SKM-1 treated with dmso at 0.1 percent for 144 hours (cell line): ENCODE results near the gene DLGAP4.
"Not testable (repeated sequence)": the region's sequence is repeated elsewhere in the genome, so short reads cannot be mapped to it uniquely, and the experiment has no call there.

Source experiments
- DNase-seq: peaks from one replicate; lab custom pipeline; 2025; ENCODE audit not compliant: unreplicated experiment; lab: John Stamatoyannopoulos, UW

Gene DLGAP4

DNA sequence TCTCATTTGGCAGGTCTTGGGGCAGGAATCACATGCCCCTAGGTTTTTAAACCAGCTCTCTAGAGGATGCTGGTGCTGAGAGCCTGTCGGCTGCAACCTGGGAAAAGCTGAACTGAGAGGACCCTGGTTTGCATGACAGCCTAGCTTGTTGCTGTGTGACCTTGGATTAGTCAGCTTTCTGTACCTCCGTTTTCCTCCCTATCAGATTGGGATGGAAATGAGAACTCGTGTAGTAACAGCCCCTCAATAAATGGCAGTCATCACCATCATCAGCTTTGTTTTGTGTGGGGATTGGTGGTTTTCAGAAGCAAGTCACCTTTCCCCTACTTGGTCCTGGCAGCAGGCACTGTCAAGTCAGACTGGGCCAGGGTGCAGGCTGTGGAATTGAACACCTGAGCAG is 159.9 kb downstream of the DLGAP4 start:
- no peak for DNase-seq

DNA sequence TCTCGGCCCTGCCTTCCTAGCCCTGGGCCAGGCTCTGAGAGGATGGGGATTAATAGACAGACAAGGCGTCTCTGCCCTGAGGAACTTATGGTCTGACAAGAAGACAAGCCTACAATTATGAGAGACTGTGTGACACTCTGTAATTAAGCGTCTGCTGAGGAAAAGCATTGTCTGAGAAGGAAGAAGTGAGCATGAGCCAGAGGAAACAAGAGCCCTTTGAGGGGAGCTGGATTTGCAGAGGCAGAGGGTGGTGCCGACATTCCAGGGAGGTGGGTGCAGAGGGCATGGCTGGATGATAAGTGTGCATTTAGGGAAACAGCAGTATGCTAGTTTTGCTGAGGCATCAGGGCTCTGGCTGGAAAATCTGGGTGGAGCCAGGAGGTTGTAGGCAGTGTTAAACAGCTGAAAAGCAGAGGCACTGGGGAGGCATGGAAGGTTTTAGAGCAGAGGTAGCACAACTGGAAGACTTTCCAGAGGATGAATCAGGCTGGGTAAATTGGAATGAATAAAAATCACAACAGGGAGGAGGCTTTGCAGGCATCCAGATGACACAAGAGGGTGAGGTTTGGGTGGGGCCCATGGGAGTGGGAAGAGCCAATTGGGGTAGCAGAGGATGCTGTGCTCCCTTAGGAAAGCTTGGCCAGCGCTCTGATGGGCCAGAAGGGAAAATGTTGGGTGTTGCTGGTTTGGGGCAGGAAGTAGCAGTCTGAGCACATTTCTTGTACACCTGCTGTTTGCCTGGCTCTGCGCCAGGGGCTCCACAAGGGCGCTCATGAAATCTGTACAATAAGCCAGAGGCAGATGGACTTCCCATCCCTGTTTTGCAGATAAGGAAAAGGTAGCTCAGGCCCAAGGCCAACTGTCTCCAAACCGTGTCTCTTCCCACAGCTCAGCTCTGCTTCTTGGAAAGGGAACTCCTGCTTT is 161.2 kb downstream of the DLGAP4 start:
- no peak for DNase-seq

DNA sequence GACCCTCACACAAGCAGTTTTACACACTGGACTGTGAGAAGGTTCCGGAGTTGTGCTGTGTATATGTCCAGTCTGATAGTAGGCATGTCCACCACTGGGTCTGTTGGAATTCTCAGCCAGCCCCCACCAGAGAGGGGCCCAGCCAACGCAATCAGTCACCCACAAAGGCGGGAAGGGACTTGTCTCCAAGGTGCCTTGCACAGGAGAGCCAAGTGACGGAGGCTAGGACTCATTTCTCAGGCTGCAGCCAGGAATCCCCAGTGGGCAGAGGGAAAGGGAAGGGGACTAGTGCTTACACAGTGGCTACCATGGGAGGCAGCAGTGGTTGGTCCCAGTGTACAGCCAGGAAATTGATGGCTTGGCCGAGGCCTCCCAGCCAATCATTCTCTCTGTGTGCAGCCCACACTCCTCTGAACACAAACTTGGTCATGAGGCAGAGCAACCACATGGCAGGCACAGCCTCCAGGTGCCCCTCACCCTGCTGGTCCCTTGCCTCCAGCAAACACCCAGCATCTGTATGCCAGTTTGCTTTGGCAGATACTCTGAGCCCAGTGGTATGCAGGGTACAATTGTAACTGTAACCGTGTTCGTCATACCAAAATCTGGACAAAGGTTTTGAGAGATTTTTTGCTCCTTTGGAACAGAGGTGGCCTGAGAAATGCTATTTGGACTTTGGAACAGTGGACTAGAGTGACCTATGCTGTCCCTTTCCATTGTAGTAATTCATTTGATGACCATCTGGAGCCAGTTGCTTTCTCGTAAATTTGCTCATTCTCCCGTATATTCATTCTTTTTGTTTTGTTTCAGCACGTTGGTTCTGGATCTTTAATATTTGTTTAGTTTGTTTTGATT is 162.2 kb downstream of the DLGAP4 start:
- DNase-seq = no peak

DNA sequence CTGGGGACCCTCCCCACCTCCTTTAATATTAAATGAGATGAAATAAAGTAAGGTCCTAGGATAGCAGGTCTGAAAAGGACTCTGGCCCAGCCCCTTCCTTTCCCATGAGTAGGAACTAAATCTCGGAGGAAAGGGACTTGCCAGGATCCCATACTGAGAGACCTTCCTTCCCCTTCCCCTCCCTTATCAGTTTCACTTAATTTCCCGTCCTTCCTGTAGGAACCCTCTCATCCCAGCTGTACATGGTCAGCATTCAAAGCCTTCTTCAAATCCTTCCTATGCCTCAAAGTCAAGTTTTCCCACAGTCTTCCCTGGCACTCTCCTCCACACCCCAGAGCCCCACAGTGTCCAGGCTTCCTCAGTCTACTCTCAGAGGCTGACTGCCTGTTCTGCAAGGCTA is 163.8 kb downstream of the DLGAP4 start:
- no peak for DNase-seq

DNA sequence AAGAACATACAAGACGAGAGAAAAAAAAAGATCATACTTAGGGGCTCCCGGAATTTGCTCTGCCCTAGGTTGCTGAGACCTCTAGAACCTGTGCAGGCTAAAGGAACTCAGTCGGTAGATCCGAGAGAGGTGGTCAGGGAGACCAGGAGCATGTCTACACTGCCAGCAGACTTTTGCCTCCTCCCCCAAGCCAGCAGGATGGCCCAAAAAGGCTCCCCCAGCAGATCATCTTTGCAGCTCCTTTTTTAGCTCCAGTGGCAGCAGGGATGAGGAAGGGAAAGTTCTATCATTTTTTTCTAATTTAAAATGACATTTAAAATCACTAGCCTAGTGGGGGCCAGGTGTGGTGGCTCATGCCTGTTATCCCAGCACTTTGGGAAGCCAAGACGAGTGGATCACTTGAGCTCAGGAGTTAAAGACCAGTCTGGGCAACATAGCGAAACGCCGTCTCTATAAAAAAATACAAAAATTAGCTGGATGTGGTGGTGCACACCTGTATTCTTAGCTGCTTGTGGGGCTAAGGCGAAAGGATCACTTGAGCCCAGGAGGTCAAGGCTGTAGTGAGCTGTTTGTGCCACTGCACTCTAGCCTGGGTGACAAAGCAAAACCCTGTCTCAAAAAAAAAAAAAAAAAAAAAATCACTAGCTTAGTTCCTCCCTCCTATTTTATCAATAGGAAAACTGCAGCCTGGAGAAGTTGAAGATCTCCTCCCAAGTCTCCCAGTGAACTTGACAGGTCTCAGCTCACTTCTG is 165.9 kb downstream of the DLGAP4 start:
- DNase-seq = no peak

- DNase-seq = no peak
Observed at GRCh38 chr20:36472637-36473090, 166.5 kb downstream of the DLGAP4 start.

GRCh38 chr20:36473164-36473563 is 167.0 kb downstream of the DLGAP4 start:
- no peak for DNase-seq

DNA sequence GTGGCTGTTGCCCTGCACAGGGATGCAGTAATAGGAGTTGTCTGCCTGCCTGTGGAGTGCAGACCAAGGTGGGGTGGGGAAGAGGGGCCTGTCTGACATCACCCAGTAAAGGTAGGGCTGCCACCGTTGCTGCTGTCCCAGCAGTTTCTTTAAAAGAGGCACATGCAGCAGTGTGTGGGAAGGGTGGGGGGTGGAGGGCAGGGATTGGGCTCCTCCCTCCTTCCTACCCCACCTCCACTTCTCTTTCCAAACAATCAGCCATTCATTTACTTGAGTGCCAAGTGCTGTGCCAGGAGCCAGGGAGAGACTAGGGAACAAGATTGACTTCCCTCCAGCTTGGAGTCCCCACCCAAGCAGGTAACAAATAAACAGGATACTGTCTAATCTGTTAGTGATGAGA is 168.4 kb downstream of the DLGAP4 start:
- DNase-seq = no peak

GRCh38 chr20:36475054-36475453 is 168.9 kb downstream of the DLGAP4 start:
- DNase-seq = not testable (repeated sequence)

DNA sequence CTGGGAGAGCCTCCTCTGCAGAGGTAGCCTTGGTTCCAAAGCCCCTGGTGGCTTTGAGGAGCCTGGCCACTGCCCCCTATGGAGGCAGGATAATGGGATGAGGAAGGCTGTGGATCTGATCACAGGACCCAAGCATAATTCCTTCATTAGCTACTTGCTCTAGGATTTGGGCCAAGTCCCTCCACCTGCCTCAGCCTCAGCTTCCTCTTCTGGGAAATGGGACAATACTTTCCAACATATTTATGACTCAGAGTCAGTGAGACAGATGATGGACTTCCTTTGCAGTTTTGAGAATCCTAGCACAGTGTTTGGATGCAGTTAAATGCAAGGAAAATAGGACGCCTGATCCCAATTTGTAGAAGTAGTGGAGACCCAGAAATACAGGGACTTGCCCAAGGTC is 171.3 kb downstream of the DLGAP4 start:
- DNase-seq = no peak

DNA sequence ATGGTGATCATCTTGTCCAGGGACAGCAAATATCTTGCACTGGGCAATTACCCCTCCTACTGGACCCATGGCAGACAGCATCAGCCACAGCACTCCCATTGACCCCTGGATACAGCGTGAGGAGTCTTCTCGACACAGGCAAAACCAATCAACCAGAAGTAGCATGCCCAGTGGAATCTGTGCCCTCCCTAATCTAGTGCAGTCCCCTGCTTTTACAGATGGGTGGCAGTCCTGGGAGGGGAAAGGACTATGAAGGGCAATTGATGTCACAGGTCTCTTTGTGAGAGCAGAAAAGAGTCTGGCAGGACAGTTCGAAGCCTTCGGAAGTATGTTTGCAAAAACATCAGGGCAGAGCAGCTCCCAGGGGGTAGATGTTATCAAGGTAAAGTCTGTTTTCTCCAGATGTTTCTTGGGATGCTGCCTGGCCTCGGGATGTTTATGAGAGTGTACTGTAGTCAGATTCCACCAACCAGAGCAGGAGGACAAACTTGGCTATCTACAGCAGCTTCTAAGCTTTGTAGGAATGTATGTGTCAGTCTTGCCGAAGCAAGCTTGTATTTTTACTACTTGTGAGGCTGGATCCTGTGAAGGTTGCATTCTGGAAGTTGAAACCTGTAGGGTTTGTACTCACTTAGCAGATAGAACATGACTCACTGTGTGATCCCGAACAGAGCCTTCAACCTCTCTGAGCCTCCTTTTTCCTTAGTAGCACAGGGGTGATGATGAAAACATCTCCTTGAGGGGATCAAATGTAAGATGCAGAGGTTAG is 172.2 kb downstream of the DLGAP4 start:
- DNase-seq = no peak

- DNase-seq = no peak
Observed at GRCh38 chr20:36479938-36480337, 173.8 kb downstream of the DLGAP4 start.

GRCh38 chr20:36480456-36481048 is 174.4 kb downstream of the DLGAP4 start:
- no peak for DNase-seq

DNA sequence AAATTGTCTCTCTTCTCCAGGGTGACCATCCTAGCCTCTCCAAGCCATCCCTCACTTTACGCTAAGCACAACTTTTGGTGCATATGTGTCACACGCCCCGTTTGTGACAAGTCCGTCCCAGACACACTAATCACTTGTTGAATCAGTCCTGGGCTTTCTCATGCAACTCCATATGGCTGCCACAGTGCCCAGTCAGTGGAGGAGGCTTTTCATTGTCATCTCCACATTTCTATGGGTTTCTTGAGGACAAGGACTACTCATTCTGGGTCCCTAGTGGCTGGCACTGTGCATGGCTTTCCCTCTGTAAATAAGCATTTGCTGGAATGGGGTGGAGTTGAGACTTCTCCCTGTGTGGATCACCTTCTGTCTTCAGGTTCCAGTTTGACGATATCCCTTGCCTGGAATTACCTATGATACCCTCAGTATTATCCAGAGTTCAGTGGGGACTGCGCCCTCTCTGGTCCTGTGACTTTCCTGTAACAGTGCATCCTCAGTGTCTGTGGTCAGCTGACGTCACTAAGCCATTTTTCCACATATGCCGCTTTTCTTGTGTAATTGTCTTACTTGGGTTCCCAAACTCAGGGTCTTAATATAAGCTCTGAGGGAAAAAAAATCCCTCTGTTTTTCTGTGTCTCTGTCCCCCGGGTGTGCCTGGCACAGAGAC is 175.4 kb downstream of the DLGAP4 start:
- DNase-seq = no peak

DNA sequence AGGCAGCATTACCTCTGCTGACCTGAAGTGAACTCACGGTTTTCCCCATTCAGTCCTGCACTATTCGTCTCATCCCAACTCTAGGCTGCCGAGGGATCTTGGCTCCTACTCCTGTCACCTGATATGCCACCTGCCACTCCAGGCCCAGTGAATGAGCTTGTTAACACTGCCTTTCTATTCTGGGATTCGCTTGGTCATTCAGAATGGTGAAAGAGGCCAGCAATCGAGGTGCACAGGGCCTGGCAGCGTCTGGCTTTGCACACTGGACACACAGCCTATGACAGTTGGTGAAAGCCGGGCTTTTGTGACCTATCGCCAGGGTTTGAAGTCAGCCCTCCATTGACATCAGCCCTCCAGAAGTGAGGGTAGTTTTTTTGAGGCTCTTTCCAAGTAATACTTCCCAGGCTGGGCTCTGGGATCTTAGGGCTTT is 175.9 kb downstream of the DLGAP4 start:
- no peak for DNase-seq

DNA sequence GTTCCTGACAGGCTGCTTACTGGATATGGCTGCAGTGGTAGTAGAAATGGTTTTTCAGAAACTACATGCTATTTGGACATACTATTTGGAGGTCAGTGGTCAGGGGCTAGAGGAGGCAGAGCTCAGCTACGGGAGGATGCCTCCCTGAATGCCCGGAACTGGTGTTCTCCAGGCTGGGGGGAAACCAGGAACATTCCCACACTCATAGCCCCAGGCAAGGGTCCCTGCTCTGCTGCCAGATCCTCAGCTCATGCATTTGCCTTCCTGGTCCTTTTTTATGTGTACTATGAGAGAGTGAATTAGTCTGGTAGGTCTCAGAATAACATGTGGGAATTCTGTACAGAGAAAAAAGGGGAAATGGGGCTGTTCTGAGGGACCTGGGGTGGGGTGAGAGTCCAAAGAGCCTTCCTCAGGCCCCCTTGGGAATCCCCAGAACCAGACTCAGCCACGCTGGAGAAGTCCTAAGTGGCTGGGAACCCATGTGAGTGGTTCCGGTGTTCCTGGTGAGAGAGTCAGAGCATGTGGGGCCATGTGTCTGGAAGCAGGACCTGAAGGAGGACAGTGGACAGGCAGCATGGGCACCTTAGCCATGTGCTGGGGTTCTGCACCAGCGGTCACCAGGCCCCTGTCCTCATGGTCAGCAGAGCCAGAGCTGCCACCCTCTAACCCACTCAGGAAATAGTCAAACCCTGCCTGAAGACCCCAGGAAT is 177.2 kb downstream of the DLGAP4 start:
- DNase-seq = no peak

DNA sequence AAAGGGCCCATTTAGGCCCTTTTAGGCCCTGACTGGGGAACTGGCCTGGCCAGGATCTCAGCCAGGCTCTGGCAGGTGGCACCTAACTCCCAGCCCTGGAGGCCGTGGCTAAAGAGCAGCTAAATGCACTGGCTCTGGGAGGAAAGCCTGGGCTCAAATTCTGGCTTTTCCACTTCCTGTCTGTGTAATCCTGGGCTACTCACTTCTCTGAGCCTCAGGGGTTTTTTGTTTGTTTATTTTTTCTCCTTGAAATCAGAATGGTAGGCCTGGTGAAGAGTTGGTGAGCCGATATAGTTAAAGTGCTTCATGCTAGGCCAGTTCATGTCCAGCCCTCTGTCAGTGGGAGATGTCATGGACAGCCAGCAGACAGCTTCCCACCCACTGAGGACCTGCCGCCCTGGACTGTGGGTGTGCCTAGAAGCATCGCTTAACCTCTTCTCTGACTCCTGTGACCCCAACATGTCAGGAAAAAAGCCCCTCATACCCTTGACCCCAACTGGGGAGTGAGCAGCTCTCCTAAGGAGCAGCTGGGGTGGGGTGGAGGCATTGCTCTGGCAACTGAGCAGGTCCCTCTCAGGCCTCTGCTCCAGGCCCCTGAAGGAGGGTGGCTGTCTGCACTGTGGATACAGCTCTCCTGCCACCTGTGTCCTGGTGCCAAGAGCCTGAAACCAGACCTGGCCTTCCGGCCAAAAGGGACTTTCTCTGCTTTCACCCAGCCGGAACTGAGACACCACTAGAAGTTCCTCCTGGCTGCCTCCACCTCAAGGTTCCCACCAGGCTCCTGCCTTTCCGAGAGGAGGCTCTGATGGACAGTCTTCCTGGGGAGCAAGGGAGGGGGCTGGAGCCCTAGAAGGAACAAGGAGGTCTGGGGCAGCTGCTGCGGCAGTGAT is 178.0 kb downstream of the DLGAP4 start:
- DNase-seq = no peak

GRCh38 chr20:36485286-36485685 is 179.1 kb downstream of the DLGAP4 start:
- no peak for DNase-seq
